HepG2 (cell line): ENCODE results near the gene PITHD1. TPM values are rescaled to one million over a fixed set of nuclear protein-coding genes. Genes with fewer than 3 reads are reported as not detected.
A peak's percentile ranks its signal among the peaks of the same experiment; 100 is the strongest.

Experiments
- ATF1 ChIP-seq: IDR thresholded peaks from 2 replicates; pipeline ENCODE4 v1.6.1; 2016; ENCODE audit warnings: mild to moderate bottlenecking, control low read depth
- CCAR2 ChIP-seq: fragments of 200-400 bp; formaldehyde crosslinking; optimal IDR thresholded peaks from 2 replicates; pipeline ENCODE3; 2018; ENCODE audit warnings: low read depth, mild to moderate bottlenecking, low read length, moderate library complexity
- CHCHD3 ChIP-seq: sonication (generic); formaldehyde crosslinking; IDR thresholded peaks from 2 replicates; pipeline ENCODE4 v1.8.0; 2022; ENCODE audit warnings: mild to moderate bottlenecking, missing genetic modification reagents, moderate library complexity
- CREM ChIP-seq, 2 experiments: sonication (generic) in 1 of 2; formaldehyde crosslinking in 1 of 2; IDR thresholded peaks; 2 replicates each; pipeline versions ENCODE4 v1.4.0 to v1.6.1; 2016 to 2020; ENCODE audit warnings: antibody characterized with exemption in 1 of 2, mild to moderate bottlenecking in 1 of 2, missing genetic modification reagents in 1 of 2
- DDIT3 ChIP-seq: sonication (generic); formaldehyde crosslinking; IDR thresholded peaks from 2 replicates; pipeline ENCODE4 v1.4.0; 2020; ENCODE audit warnings: mild to moderate bottlenecking, missing genetic modification reagents
- FOXO1 ChIP-seq: sonication (generic); formaldehyde crosslinking; IDR thresholded peaks from 2 replicates; pipeline ENCODE4 v1.4.0; 2020; ENCODE audit warnings: missing genetic modification reagents
- GATA4 ChIP-seq: sonication (generic); IDR thresholded peaks from 2 replicates; pipeline ENCODE4 v1.6.1; 2016; ENCODE audit warnings: antibody characterized with exemption, low read depth, borderline replicate concordance
- MED1 ChIP-seq: sonication (generic); formaldehyde crosslinking; IDR thresholded peaks from 2 replicates; pipeline ENCODE4 v1.4.0; 2020; ENCODE audit warnings: missing genetic modification reagents
- MLXIP ChIP-seq: sonication (generic); formaldehyde crosslinking; IDR thresholded peaks from 2 replicates; pipeline ENCODE4 v1.9.0; 2021; ENCODE audit warnings: missing genetic modification reagents, borderline replicate concordance
- MNT ChIP-seq: fragments of 450-650 bp; IDR thresholded peaks from 2 replicates; pipeline ENCODE4 v1.6.1; 2016
- NFYB ChIP-seq: sonication (generic); formaldehyde crosslinking; IDR thresholded peaks from 2 replicates; pipeline ENCODE4 v1.4.0; 2020; ENCODE audit warnings: missing genetic modification reagents
- SMARCE1 ChIP-seq: fragments of 450-650 bp; IDR thresholded peaks from 2 replicates; pipeline ENCODE4 v1.6.1; 2017; ENCODE audit warnings: borderline replicate concordance
- ZBTB1 ChIP-seq: sonication (generic); formaldehyde crosslinking; IDR thresholded peaks from 2 replicates; pipeline ENCODE4 v1.4.0; 2020; ENCODE audit warnings: missing genetic modification reagents, borderline replicate concordance
- ZIK1 ChIP-seq: sonication (generic); formaldehyde crosslinking; IDR thresholded peaks from 2 replicates; pipeline ENCODE4 v1.5.0; 2020; ENCODE audit warnings: mild to moderate bottlenecking, low read depth, missing genetic modification reagents, borderline replicate concordance
- ZNF24 ChIP-seq: fragments of 450-650 bp; IDR thresholded peaks from 2 replicates; pipeline ENCODE4 v1.6.1; 2017; ENCODE audit warnings: antibody characterized with exemption, mild to moderate bottlenecking
- ZNF382 ChIP-seq: sonication (generic); formaldehyde crosslinking; IDR thresholded peaks from 2 replicates; pipeline ENCODE4 v1.5.0; 2020; ENCODE audit warnings: missing genetic modification reagents, mild to moderate bottlenecking, borderline replicate concordance
- ZNF543 ChIP-seq: sonication (generic); formaldehyde crosslinking; IDR thresholded peaks from 2 replicates; pipeline ENCODE4 v1.4.0; 2020; ENCODE audit warnings: mild to moderate bottlenecking, missing genetic modification reagents
- ZNF761 ChIP-seq: sonication (generic); formaldehyde crosslinking; conservative IDR thresholded peaks from 2 replicates; pipeline ENCODE4 v1.4.0; 2020; ENCODE audit warnings: mild to moderate bottlenecking, missing genetic modification reagents
- polyA plus RNA-seq, 8 experiments: library from polyadenylated mRNA; depleted of rRNA in 3 of 8; stranded (reverse) in 7 of 8; unstranded in 1 of 8; fragments of >200 nt; fragmentation: Illumina TruSeq in 4 of 8; extraction: Trizol in 4 of 8; gene quantifications; 2 replicates each; pipeline versions ENCODE4 v1.2.1 to v1.2.3, GENCODE V29; 2011 to 2016; ENCODE audit warnings: low read depth in 4 of 8, missing spikeins in 1 of 8, mixed read lengths in 1 of 8; ENCODE audit not compliant: insufficient read depth in 1 of 8
- total RNA-seq, 5 experiments: library from RNA; depleted of rRNA; stranded (reverse); fragments of >200 nt; fragmentation: Illumina TruSeq; extraction: Trizol; gene quantifications; 2 replicates each; pipeline ENCODE4 v1.2.3, GENCODE V29; 2016; ENCODE audit warnings: low read depth in 1 of 5
- TF ChIP-seq, protein P1 (sequence below): sonication (generic); formaldehyde crosslinking; IDR thresholded peaks from 2 replicates; pipeline ENCODE4 v1.4.0; 2020; ENCODE audit warnings: missing genetic modification reagents, mild to moderate bottlenecking, borderline replicate concordance

PITHD1 gene
- total and polyA plus RNA-seq, 2 of the 13 experiments (the other 11 are each of a cell fraction or from before 2014, with no cell fraction given): 28.0 to 37.3 TPM

- no peak for TF ChIP-seq ZNF24
- TF ChIP-seq ZNF382 (CRISPR knock-in tag): no peak
- no peak for TF ChIP-seq ZBTB1 (CRISPR knock-in tag)
- TF ChIP-seq SMARCE1: no peak
- no peak for TF ChIP-seq ZIK1 (CRISPR knock-in tag)
- no peak for TF ChIP-seq NFYB
- TF ChIP-seq DDIT3 (CRISPR knock-in tag): no peak
- TF ChIP-seq FOXO1 (CRISPR knock-in tag): no peak; the same call in 1 of the 2 replicates
- TF ChIP-seq ZNF543 (CRISPR knock-in tag): no peak
- peak; percentile 39; the same call in 1 of the 2 replicates for TF ChIP-seq MED1 (CRISPR knock-in tag)
- no peak for TF ChIP-seq MLXIP (CRISPR knock-in tag)
- TF ChIP-seq CCAR2: peak; percentile 35
- TF ChIP-seq, protein P1, sequence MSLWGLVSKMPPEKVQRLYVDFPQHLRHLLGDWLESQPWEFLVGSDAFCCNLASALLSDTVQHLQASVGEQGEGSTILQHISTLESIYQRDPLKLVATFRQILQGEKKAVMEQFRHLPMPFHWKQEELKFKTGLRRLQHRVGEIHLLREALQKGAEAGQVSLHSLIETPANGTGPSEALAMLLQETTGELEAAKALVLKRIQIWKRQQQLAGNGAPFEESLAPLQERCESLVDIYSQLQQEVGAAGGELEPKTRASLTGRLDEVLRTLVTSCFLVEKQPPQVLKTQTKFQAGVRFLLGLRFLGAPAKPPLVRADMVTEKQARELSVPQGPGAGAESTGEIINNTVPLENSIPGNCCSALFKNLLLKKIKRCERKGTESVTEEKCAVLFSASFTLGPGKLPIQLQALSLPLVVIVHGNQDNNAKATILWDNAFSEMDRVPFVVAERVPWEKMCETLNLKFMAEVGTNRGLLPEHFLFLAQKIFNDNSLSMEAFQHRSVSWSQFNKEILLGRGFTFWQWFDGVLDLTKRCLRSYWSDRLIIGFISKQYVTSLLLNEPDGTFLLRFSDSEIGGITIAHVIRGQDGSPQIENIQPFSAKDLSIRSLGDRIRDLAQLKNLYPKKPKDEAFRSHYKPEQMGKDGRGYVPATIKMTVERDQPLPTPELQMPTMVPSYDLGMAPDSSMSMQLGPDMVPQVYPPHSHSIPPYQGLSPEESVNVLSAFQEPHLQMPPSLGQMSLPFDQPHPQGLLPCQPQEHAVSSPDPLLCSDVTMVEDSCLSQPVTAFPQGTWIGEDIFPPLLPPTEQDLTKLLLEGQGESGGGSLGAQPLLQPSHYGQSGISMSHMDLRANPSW (CRISPR knock-in tag): no peak
- TF ChIP-seq ZNF761 (CRISPR knock-in tag): no peak
- TF ChIP-seq GATA4: no peak
- TF ChIP-seq MNT: no peak
- no peak for TF ChIP-seq ATF1 (CRISPR knock-in tag)
- TF ChIP-seq CHCHD3 (CRISPR knock-in tag): peak; percentile 32; the same call in 1 of the 2 replicates
- peak; percentile 44; the same call in 1 of the 2 replicates for TF ChIP-seq CREM (IDR thresholded peaks at IDR 0.05)
- no peak for TF ChIP-seq CREM (CRISPR knock-in tag; IDR thresholded peaks at IDR 0.05)
Observed at GRCh38 chr1:23809751-23810171, 31.5 kb downstream of the PITHD1 start (continued).
